HepG2 (cell line): ENCODE results near the gene SNX15. TPM values are rescaled to one million over a fixed set of nuclear protein-coding genes. Genes with fewer than 3 reads are reported as not detected.

Source experiments
- BCLAF1 ChIP-seq: fragments of 450-650 bp; IDR thresholded peaks from 2 replicates; pipeline ENCODE4 v1.6.1; 2017; ENCODE audit warnings: mild to moderate bottlenecking
- CBFB ChIP-seq: sonication (generic); formaldehyde crosslinking; IDR thresholded peaks from 2 replicates; pipeline ENCODE4 v1.4.0; 2020; ENCODE audit warnings: missing genetic modification reagents
- CREB1 ChIP-seq, 2 experiments: fragments of 450-650 bp in 1 of 2; IDR thresholded peaks; 2 replicates each; pipeline ENCODE4 v1.6.1; 2016 to 2017; ENCODE audit warnings: control low read depth in 1 of 2, mild to moderate bottlenecking in 1 of 2, missing compliant biosample characterization in 1 of 2, missing genetic modification characterization in 1 of 2
- HOXA9 ChIP-seq: sonication (generic); formaldehyde crosslinking; IDR thresholded peaks from 2 replicates; pipeline ENCODE4 v1.8.1; 2022; ENCODE audit warnings: missing genetic modification reagents, mild to moderate bottlenecking, moderate library complexity, borderline replicate concordance
- KDM2A ChIP-seq: sonication (generic); formaldehyde crosslinking; IDR thresholded peaks from 2 replicates; pipeline ENCODE4 v1.4.0; 2020; ENCODE audit warnings: low read depth, missing genetic modification reagents, borderline replicate concordance
- MYC ChIP-seq: sonication (generic); formaldehyde crosslinking; IDR thresholded peaks from 2 replicates; pipeline ENCODE4 v1.9.0; 2021; ENCODE audit warnings: missing genetic modification reagents, borderline replicate concordance
- NR1H2 ChIP-seq: sonication (generic); formaldehyde crosslinking; IDR thresholded peaks from 2 replicates; pipeline ENCODE4 v1.8.1; 2022; ENCODE audit warnings: low read depth, missing genetic modification reagents, borderline replicate concordance
- PRDM4 ChIP-seq: sonication (generic); formaldehyde crosslinking; IDR thresholded peaks from 2 replicates; pipeline ENCODE4 v1.9.0; 2021; ENCODE audit warnings: missing genetic modification reagents, borderline replicate concordance
- REXO4 ChIP-seq: sonication (generic); formaldehyde crosslinking; IDR thresholded peaks from 2 replicates; pipeline ENCODE4 v1.8.0; 2022; ENCODE audit warnings: missing genetic modification reagents, mild to moderate bottlenecking, borderline replicate concordance
- RORA ChIP-seq: sonication (generic); formaldehyde crosslinking; IDR thresholded peaks from 2 replicates; pipeline ENCODE4 v1.5.0; 2020; ENCODE audit warnings: mild to moderate bottlenecking, missing genetic modification reagents, moderate library complexity
- SP5 ChIP-seq: IDR thresholded peaks from 2 replicates; pipeline ENCODE4 v1.6.1; 2016; ENCODE audit warnings: low read depth, borderline replicate concordance
- ZBTB20 ChIP-seq: sonication (generic); formaldehyde crosslinking; IDR thresholded peaks from 2 replicates; pipeline ENCODE4 v1.8.1; 2023; ENCODE audit warnings: missing genetic modification reagents, low read depth, mild to moderate bottlenecking, borderline replicate concordance
- ZBTB33 ChIP-seq: sonication (generic); formaldehyde crosslinking; IDR thresholded peaks from 2 replicates; pipeline ENCODE4 v1.4.0; 2020; ENCODE audit warnings: missing genetic modification reagents
- ZFP36L1 ChIP-seq: sonication (generic); formaldehyde crosslinking; IDR thresholded peaks from 2 replicates; pipeline ENCODE4 v1.8.0; 2022; ENCODE audit warnings: mild to moderate bottlenecking, missing genetic modification reagents, moderate library complexity
- ZKSCAN5 ChIP-seq: sonication (generic); formaldehyde crosslinking; IDR thresholded peaks from 2 replicates; pipeline ENCODE4 v1.5.1; 2020; ENCODE audit warnings: mild to moderate bottlenecking, missing genetic modification reagents
- ZNF326 ChIP-seq: sonication (generic); formaldehyde crosslinking; IDR thresholded peaks from 2 replicates; pipeline ENCODE4 v1.4.0; 2020; ENCODE audit warnings: missing genetic modification reagents, borderline replicate concordance
- ZNF546 ChIP-seq: sonication (generic); formaldehyde crosslinking; conservative IDR thresholded peaks from 2 replicates; pipeline ENCODE4 v1.8.1; 2023; ENCODE audit warnings: mild to moderate bottlenecking, missing genetic modification reagents
- ZNF552 ChIP-seq: sonication (generic); formaldehyde crosslinking; IDR thresholded peaks from 2 replicates; pipeline ENCODE4 v1.9.0; 2022; ENCODE audit warnings: missing genetic modification reagents, mild to moderate bottlenecking, borderline replicate concordance
- ZNF605 ChIP-seq: sonication (generic); formaldehyde crosslinking; IDR thresholded peaks from 2 replicates; pipeline ENCODE4 v1.8.0; 2022; ENCODE audit warnings: mild to moderate bottlenecking, missing genetic modification reagents
- ZNF615 ChIP-seq: sonication (generic); formaldehyde crosslinking; IDR thresholded peaks from 2 replicates; pipeline ENCODE4 v1.5.0; 2020; ENCODE audit warnings: mild to moderate bottlenecking, missing genetic modification reagents, borderline replicate concordance
- ZNF670 ChIP-seq: sonication (generic); formaldehyde crosslinking; IDR thresholded peaks from 2 replicates; pipeline ENCODE4 v1.8.0; 2022; ENCODE audit warnings: mild to moderate bottlenecking, missing genetic modification reagents, borderline replicate concordance
- ZNF850 ChIP-seq: sonication (generic); formaldehyde crosslinking; conservative IDR thresholded peaks from 2 replicates; pipeline ENCODE4 v1.9.0; 2021; ENCODE audit warnings: mild to moderate bottlenecking, missing genetic modification reagents
- polyA plus RNA-seq, 8 experiments: library from polyadenylated mRNA; depleted of rRNA in 3 of 8; stranded (reverse) in 7 of 8; unstranded in 1 of 8; fragments of >200 nt; fragmentation: Illumina TruSeq in 4 of 8; extraction: Trizol in 4 of 8; gene quantifications; 2 replicates each; pipeline versions ENCODE4 v1.2.1 to v1.2.3, GENCODE V29; 2011 to 2016; ENCODE audit warnings: low read depth in 4 of 8, missing spikeins in 1 of 8, mixed read lengths in 1 of 8; ENCODE audit not compliant: insufficient read depth in 1 of 8
- total RNA-seq, 5 experiments: library from RNA; depleted of rRNA; stranded (reverse); fragments of >200 nt; fragmentation: Illumina TruSeq; extraction: Trizol; gene quantifications; 2 replicates each; pipeline ENCODE4 v1.2.3, GENCODE V29; 2016; ENCODE audit warnings: low read depth in 1 of 5

Gene SNX15
- total and polyA plus RNA-seq, 2 of the 13 experiments (the other 11 are each of a cell fraction or from before 2014, with no cell fraction given), result 19.1 to 22.6 TPM

- 0 out of 2 replicates have a peak, but pooled peaks have one; percentile 28 for TF ChIP-seq CREB1 (IDR thresholded peaks at IDR 0.05)
- TF ChIP-seq CREB1 (CRISPR knock-in tag; IDR thresholded peaks at IDR 0.05), result peak; percentile 70
- peak; percentile 96 for TF ChIP-seq KDM2A (CRISPR knock-in tag)
- peak; percentile 52 for TF ChIP-seq ZBTB20 (CRISPR knock-in tag)
- TF ChIP-seq MYC (CRISPR knock-in tag), result peak; percentile 65
- TF ChIP-seq PRDM4 (CRISPR knock-in tag), result no peak
- TF ChIP-seq ZNF546 (CRISPR knock-in tag), result no peak
- TF ChIP-seq ZBTB33 (CRISPR knock-in tag), result no peak
- no peak for TF ChIP-seq NR1H2
- TF ChIP-seq ZFP36L1 (CRISPR knock-in tag), result peak; percentile 57
- TF ChIP-seq REXO4, result peak; percentile 45; the same call in 1 of the 2 replicates
- TF ChIP-seq ZNF615 (CRISPR knock-in tag), result no peak
- no peak for TF ChIP-seq ZNF670 (CRISPR knock-in tag)
- no peak for TF ChIP-seq RORA
- TF ChIP-seq CBFB (CRISPR knock-in tag), result no peak
- no peak for TF ChIP-seq ZKSCAN5 (CRISPR knock-in tag)
- TF ChIP-seq ZNF850 (CRISPR knock-in tag), result no peak
- no peak for TF ChIP-seq ZNF605 (CRISPR knock-in tag)
- TF ChIP-seq HOXA9, result no peak; the same call in 1 of the 2 replicates
- TF ChIP-seq BCLAF1, result no peak
- no peak for TF ChIP-seq ZNF552 (CRISPR knock-in tag)
- TF ChIP-seq ZNF326 (CRISPR knock-in tag), result no peak
- peak; percentile 17; the same call in 1 of the 2 replicates for TF ChIP-seq SP5 (CRISPR knock-in tag)
These were observed 13.8 kb downstream of the SNX15 start, which contains the start of gene SAC3D1 (continued) for GRCh38 chr11:65040847-65041622.
